GM23338 (cell line): ENCODE measurements around the gene TCAF1.

Source experiments
- CREB1 ChIP-seq: fragments of 250-450 bp; sonication (Bioruptor Pico); IDR thresholded peaks from 2 replicates; pipeline ENCODE4 v1.5.0; 2020; ENCODE audit warnings: low read depth, mild to moderate bottlenecking, moderate library complexity
- CTCF ChIP-seq, 2 experiments: fragments of 200-600 bp in 1 of 2; sonication (generic) in 1 of 2; conservative IDR thresholded peaks; 2 replicates each; pipeline versions ENCODE4 v1.5.1 to v1.6.1; 2016 to 2017; ENCODE audit warnings: antibody characterized with exemption in 2 of 2, low read depth in 2 of 2, mild to moderate bottlenecking in 2 of 2, moderate library complexity in 1 of 2
- EZH2 ChIP-seq: fragments of 200-600 bp; sonication (generic); IDR thresholded peaks from one replicate; pipeline ENCODE4 v1.8.0; 2017; ENCODE audit warnings: antibody characterized with exemption, mild to moderate bottlenecking, low read depth; ENCODE audit not compliant: unreplicated experiment
- EZH2phosphoT487 ChIP-seq: fragments of 200-600 bp; sonication (generic); IDR thresholded peaks from one replicate; pipeline ENCODE4 v1.8.1; 2018; ENCODE audit warnings: antibody characterized with exemption; ENCODE audit not compliant: unreplicated experiment
- JUNB ChIP-seq: IDR thresholded peaks from one replicate; pipeline ENCODE4 v1.6.1; 2016; ENCODE audit warnings: antibody characterized with exemption; ENCODE audit not compliant: unreplicated experiment
- POLR2AphosphoS5 ChIP-seq: IDR thresholded peaks from 2 replicates; pipeline ENCODE4 v1.6.1; 2016; ENCODE audit warnings: antibody characterized with exemption, low read depth
- STAT1 ChIP-seq: IDR thresholded peaks from one replicate; pipeline ENCODE4 v1.6.1; 2016; ENCODE audit warnings: antibody characterized with exemption; ENCODE audit not compliant: unreplicated experiment
- ZNF462 ChIP-seq: fragments of 250-450 bp; sonication (Bioruptor Pico); IDR thresholded peaks from 2 replicates; pipeline ENCODE4 v1.5.0; 2020; ENCODE audit warnings: mild to moderate bottlenecking, moderate library complexity
- TF ChIP-seq, protein P1 (sequence below): IDR thresholded peaks from one replicate; pipeline ENCODE4 v1.6.1; 2018; ENCODE audit warnings: antibody characterized with exemption; ENCODE audit not compliant: unreplicated experiment

DNA sequence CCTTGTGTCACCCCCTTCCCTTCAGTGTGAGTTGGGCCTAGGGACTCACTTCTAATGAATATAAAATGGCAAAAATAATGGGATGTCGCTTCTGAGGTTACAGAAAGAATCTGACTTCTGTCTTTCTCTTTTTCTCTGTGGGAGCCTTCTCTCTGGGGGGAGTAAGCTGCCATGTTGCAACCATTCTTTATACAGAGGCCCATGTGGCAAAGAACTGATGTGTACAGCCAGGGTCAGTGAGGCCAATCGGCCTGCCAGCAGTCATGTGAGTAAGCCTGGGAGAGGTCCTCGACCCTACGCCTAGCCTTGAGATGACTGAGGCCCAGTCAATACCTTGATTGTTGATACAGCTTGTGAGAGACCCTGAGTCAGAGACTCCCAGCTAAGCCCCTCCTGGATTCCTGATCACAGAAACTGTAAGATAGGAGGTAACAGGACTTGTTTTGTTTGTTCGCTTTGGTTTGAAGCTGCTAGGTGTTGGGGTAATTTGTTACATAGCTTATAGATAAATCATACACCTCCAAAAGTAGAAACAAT lies 1.7 kb downstream of the TCAF1 start:
- no peak for TF ChIP-seq EZH2phosphoT487
- TF ChIP-seq CTCF (conservative IDR thresholded peaks at IDR 0.05; ENCODE audit: low read depth in 2 of 2): no peak
- TF ChIP-seq, protein P1, sequence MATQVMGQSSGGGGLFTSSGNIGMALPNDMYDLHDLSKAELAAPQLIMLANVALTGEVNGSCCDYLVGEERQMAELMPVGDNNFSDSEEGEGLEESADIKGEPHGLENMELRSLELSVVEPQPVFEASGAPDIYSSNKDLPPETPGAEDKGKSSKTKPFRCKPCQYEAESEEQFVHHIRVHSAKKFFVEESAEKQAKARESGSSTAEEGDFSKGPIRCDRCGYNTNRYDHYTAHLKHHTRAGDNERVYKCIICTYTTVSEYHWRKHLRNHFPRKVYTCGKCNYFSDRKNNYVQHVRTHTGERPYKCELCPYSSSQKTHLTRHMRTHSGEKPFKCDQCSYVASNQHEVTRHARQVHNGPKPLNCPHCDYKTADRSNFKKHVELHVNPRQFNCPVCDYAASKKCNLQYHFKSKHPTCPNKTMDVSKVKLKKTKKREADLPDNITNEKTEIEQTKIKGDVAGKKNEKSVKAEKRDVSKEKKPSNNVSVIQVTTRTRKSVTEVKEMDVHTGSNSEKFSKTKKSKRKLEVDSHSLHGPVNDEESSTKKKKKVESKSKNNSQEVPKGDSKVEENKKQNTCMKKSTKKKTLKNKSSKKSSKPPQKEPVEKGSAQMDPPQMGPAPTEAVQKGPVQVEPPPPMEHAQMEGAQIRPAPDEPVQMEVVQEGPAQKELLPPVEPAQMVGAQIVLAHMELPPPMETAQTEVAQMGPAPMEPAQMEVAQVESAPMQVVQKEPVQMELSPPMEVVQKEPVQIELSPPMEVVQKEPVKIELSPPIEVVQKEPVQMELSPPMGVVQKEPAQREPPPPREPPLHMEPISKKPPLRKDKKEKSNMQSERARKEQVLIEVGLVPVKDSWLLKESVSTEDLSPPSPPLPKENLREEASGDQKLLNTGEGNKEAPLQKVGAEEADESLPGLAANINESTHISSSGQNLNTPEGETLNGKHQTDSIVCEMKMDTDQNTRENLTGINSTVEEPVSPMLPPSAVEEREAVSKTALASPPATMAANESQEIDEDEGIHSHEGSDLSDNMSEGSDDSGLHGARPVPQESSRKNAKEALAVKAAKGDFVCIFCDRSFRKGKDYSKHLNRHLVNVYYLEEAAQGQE: no peak
- no peak for TF ChIP-seq POLR2AphosphoS5
- TF ChIP-seq EZH2: no peak
- TF ChIP-seq STAT1: no peak
- no peak for TF ChIP-seq JUNB
- TF ChIP-seq ZNF462 (CRISPR knock-in tag): no peak
- TF ChIP-seq CREB1: no peak
